K562 (cell line): ENCODE results near the gene MBD6. TPM values are rescaled to one million over a fixed set of nuclear protein-coding genes. Genes with fewer than 3 reads are reported as not detected.
A peak's percentile ranks its signal among the peaks of the same experiment; 100 is the strongest.

Experiments
- ARID1B ChIP-seq: fragments of 450-650 bp; IDR thresholded peaks from 2 replicates; pipeline ENCODE4 v1.6.1; 2016; ENCODE audit warnings: antibody characterized with exemption, mild to moderate bottlenecking, inconsistent platforms
- BRCA1 ChIP-seq, 2 experiments: fragments of 450-650 bp in 1 of 2; sonication (generic) in 1 of 2; formaldehyde crosslinking in 1 of 2; IDR thresholded peaks; 2 replicates each; pipeline versions ENCODE4 v1.5.0 to v1.6.1; 2017 to 2020; ENCODE audit warnings: mild to moderate bottlenecking in 1 of 2, missing genetic modification reagents in 1 of 2
- CHCHD3 ChIP-seq: fragments of 250-450 bp; sonication (Bioruptor Pico); IDR thresholded peaks from 2 replicates; pipeline ENCODE4 v2.1.2; 2022; ENCODE audit warnings: mild to moderate bottlenecking
- DDX20 ChIP-seq: fragments of 450-650 bp; IDR thresholded peaks from 2 replicates; pipeline ENCODE4 v1.6.1; 2016; ENCODE audit warnings: missing genetic modification characterization, low read depth, mild to moderate bottlenecking, missing compliant biosample characterization, moderate library complexity
- FOXA3 ChIP-seq, 2 experiments: fragments of 450-650 bp in 1 of 2; sonication (generic) in 1 of 2; formaldehyde crosslinking; IDR thresholded peaks in 1 of 2; conservative IDR thresholded peaks in 1 of 2; 2 replicates each; pipeline versions ENCODE4 v1.4.0 to v1.8.0; 2020 to 2022; ENCODE audit warnings: mild to moderate bottlenecking in 2 of 2, missing genetic modification reagents in 1 of 2
- HDAC1 ChIP-seq, 2 experiments: fragments of 450-650 bp; IDR thresholded peaks; 2 replicates each; pipeline ENCODE4 v1.6.1; 2016 to 2017; ENCODE audit warnings: inconsistent platforms in 1 of 2, mild to moderate bottlenecking in 1 of 2, moderate library complexity in 1 of 2
- MAX ChIP-seq: sonication (generic); formaldehyde crosslinking; IDR thresholded peaks from 2 replicates; pipeline ENCODE4 v1.9.0; 2022; ENCODE audit warnings: mild to moderate bottlenecking, missing genetic modification reagents
- MXD1 ChIP-seq: fragments of 250-450 bp; sonication (Bioruptor Pico); IDR thresholded peaks from 2 replicates; pipeline ENCODE4 v1.8.0; 2021; ENCODE audit warnings: borderline replicate concordance, mild to moderate bottlenecking, moderate library complexity; ENCODE audit not compliant: poor library complexity, severe bottlenecking
- NBN ChIP-seq: fragments of 450-650 bp; IDR thresholded peaks from 2 replicates; pipeline ENCODE4 v1.6.1; 2016; ENCODE audit warnings: low read depth, mild to moderate bottlenecking
- NFIC ChIP-seq: fragments of 450-650 bp; IDR thresholded peaks from 2 replicates; pipeline ENCODE4 v1.6.1; 2017; ENCODE audit warnings: mild to moderate bottlenecking, inconsistent platforms
- NR2F6 ChIP-seq: fragments of 450-650 bp; formaldehyde crosslinking; IDR thresholded peaks from 2 replicates; pipeline ENCODE4 v1.4.0; 2020; ENCODE audit warnings: mild to moderate bottlenecking
- POLR2AphosphoS5 ChIP-seq: IDR thresholded peaks from 2 replicates; pipeline ENCODE4 v1.6.1; 2011; ENCODE audit warnings: mild to moderate bottlenecking, low read depth, low read length, moderate library complexity; ENCODE audit not compliant: control insufficient read depth, insufficient read depth
- RAD21 ChIP-seq, 2 experiments: fragments of 250-450 bp in 1 of 2; fragments of 450-650 bp in 1 of 2; sonication (Bioruptor Pico) in 1 of 2; formaldehyde crosslinking in 1 of 2; IDR thresholded peaks in 1 of 2; conservative IDR thresholded peaks in 1 of 2; 2 replicates each; pipeline versions ENCODE4 v1.4.0 to v1.8.0; 2020 to 2022; ENCODE audit warnings: mild to moderate bottlenecking in 2 of 2, moderate library complexity in 1 of 2
- TEAD4 ChIP-seq, 2 experiments: sonication (generic) in 1 of 2; formaldehyde crosslinking in 1 of 2; IDR thresholded peaks; 2 replicates each; pipeline versions ENCODE4 v1.6.1 to v1.8.0; 2012 to 2022; ENCODE audit warnings: borderline replicate concordance in 1 of 2, inconsistent platforms in 1 of 2, low read length in 1 of 2, mild to moderate bottlenecking in 1 of 2, missing genetic modification reagents in 1 of 2
- THAP12 ChIP-seq: fragments of 250-450 bp; sonication (Bioruptor Pico); IDR thresholded peaks from 2 replicates; pipeline ENCODE4 v1.9.0; 2021; ENCODE audit warnings: mild to moderate bottlenecking, inconsistent platforms
- ZBED1 ChIP-seq: IDR thresholded peaks from 2 replicates; pipeline ENCODE4 v1.6.1; 2014
- ZNF609 ChIP-seq: sonication (generic); formaldehyde crosslinking; IDR thresholded peaks from 2 replicates; pipeline ENCODE4 v1.8.1; 2023; ENCODE audit warnings: missing genetic modification reagents, mild to moderate bottlenecking, borderline replicate concordance
- polyA plus RNA-seq, 8 experiments: library from polyadenylated mRNA; depleted of rRNA in 4 of 8; stranded (reverse) in 5 of 8; unstranded in 3 of 8; fragments of >200 nt; fragmentation: Nextera tagmentation in 2 of 8; fragmentation: Illumina TruSeq in 1 of 8; extraction: Ambion mirVana in 2 of 8; extraction: Trizol in 1 of 8; gene quantifications; 2 replicates each; pipeline versions ENCODE4 v1.2.1 to v1.2.3, GENCODE V29; 2011 to 2014; ENCODE audit warnings: inconsistent platforms in 1 of 8, missing spikeins in 1 of 8
- total RNA-seq, 7 experiments: library from RNA; depleted of rRNA in 6 of 7; stranded (reverse); fragments of >200 nt in 6 of 7; fragmentation: Illumina TruSeq in 2 of 7; extraction: Trizol in 2 of 7; gene quantifications; 2 replicates each; pipeline versions ENCODE4 v1.2.1 to v1.2.3, GENCODE V29; 2011 to 2021; ENCODE audit warnings: low replicate concordance in 1 of 7

The MBD6 gene
- total and polyA plus RNA-seq, 9 of the 15 experiments (the other 6 are each of a cell fraction or from before 2014, with no cell fraction given), result 2.0 to 54.8 (median 3.8) TPM

- TF ChIP-seq ZNF609 (CRISPR knock-in tag) (peak; percentile 64; the same call in 1 of the 2 replicates), NR2F6 (CRISPR knock-in tag) (peak; percentile 73; the same call in 1 of the 2 replicates), CHCHD3 (0 out of 2 replicates have a peak, but pooled peaks have one; percentile 47), TEAD4 (IDR thresholded peaks at IDR 0.05; ENCODE audit: low read length) (peak; percentile 12), TEAD4 (CRISPR knock-in tag; IDR thresholded peaks at IDR 0.05; ENCODE audit: borderline replicate concordance) (no peak), NBN (0 out of 2 replicates have a peak, but pooled peaks have one; percentile 66), DDX20 (peak; percentile 66), FOXA3 (CRISPR knock-in tag; conservative IDR thresholded peaks at IDR 0.05 in 1 of 2, IDR thresholded peaks at IDR 0.05 in 1 of 2) (peak; percentile 21 to 77; a peak in 2 of 4 replicates), HDAC1 (IDR thresholded peaks at IDR 0.05) (peak in 1 of 2 experiments; percentile 98; a peak in 2 of 4 replicates), RAD21 (CRISPR knock-in tag; conservative IDR thresholded peaks at IDR 0.05 in 1 of 2, IDR thresholded peaks at IDR 0.05 in 1 of 2) (peak in 1 of 2 experiments; percentile 44; a peak in 1 of 4 replicates), MAX (CRISPR knock-in tag) (peak; percentile 77), ARID1B (peak; percentile 73), NFIC (peak; percentile 43; the same call in 1 of the 2 replicates), MXD1 (peak; percentile 66), BRCA1 (IDR thresholded peaks at IDR 0.05) (no peak), BRCA1 (CRISPR knock-in tag; IDR thresholded peaks at IDR 0.05) (no peak), THAP12 (CRISPR knock-in tag) (peak; percentile 80), POLR2AphosphoS5 (peak; percentile 50), ZBED1 (peak; percentile 100)
Observed at GRCh38 chr12:57522011-57522886, at the start of gene MBD6 (continued).
